ENCODE data around the gene ACADVL. TPM values are rescaled to one million over a fixed set of nuclear protein-coding genes. Genes with fewer than 3 reads are reported as not detected.

The ACADVL gene
- total and polyA plus RNA-seq, 2 donors (not counting 1 experiment from before 2014, with no cell fraction given), result 640 to 696 TPM

DNA sequence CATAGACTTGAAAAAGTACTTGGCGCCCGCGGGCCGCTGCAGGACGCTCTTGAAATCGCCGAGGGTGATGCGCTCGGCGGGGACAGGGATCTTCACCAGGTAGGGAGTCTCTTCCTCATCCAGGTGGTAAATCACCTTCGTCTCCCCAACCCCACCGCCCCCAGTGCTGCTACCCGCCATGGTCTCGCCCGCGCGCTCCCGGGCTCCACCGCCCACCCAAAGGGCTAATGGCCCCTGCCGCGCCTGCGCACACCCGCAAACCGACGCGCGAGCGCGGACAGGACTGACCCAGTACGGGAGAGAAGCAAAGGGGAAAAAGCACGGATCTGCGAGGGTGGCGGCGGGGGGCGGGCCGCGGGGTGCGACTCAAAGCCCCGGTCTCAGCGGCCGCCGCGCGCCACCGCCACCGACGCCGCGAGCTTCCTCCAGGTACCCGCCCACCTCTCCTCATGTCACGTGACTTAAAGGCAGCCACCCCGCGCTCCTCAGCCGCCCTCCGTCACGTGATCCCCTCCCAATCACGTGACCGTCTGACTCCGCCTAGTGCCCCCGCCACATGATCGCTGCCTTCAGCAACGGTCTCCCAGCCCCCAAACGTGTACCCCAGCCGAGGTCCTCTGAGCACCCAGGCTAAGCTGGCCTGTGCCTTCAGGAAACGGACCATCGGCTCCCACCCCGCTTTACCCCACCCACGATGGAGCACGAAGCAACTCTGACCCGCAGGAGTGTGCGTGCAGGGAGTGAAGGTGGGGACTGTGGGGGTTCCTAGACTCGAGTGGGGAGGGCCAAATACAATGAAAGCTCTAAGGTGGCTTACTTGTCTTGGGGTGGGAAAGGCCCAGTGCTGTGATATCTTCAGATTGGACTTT lies 14.6 kb downstream of the ACADVL start, which contains the start of gene DVL2:
TSS of gene DVL2 (minus strand) at position 435 of the 869 bp plus-strand sequence. CDS start at position 180, 255 bp downstream.
- CTCF ChIA-PET, result interaction anchor here (0.6 to 1.7 kb wide), 5 partner anchors 8 to 320 kb away, joined by 3 to 15 read pairs (median 3); partner anchors contain the start of genes ACADVL and DLG4
- DNase-seq, result peak; percentile 97

More for the DNA sequence above, 14.6 kb downstream of the ACADVL start, which contains the start of gene DVL2:
- Histone ChIP-seq H3K9me3 (ENCODE audit: control extremely low read depth in 1 of 3, control insufficient read depth in 2 of 3, insufficient read depth in 1 of 3, low read length in 2 of 3) (no peaks in the 10 kb centered on the region), H3K4me2 (replicated peaks; ENCODE audit: low read depth, low read length, poor library complexity, severe bottlenecking) (peak within 1 kb of the TSS; percentile 96), H4K20me1 (ENCODE audit: control insufficient read depth, insufficient read depth, low read length, poor library complexity, severe bottlenecking) (peaks cover 15% of the 10 kb centered on the region), H3K36me3 (replicated peaks in 1 of 2; ENCODE audit: control extremely low read depth in 1 of 2, control insufficient read depth in 1 of 2, extremely low read depth in 1 of 2, insufficient read depth in 2 of 2, low read length in 1 of 2) (peaks cover 0 to 25% of the 10 kb centered on the region in 2 experiments), H3K4me3 (ENCODE audit: control extremely low read depth in 1 of 5, extremely low read depth in 1 of 5, insufficient read depth in 1 of 5, low read depth in 2 of 5, low read length in 4 of 5) (peak within 1 kb of the TSS; percentile 80 to 96 (median 92)), H3K27me3 (replicated peaks in 1 of 4; ENCODE audit: control extremely low read depth in 1 of 4, control insufficient read depth in 3 of 4, insufficient read depth in 4 of 4, low read length in 3 of 4) (no peaks in the 10 kb centered on the region), H3K79me2 (ENCODE audit: control insufficient read depth, insufficient read depth, low read length) (peaks cover 68% of the 10 kb centered on the region), H3K27ac (ENCODE audit: low read length in 2 of 2) (peak within 1 kb of the TSS; percentile 68 to 88), H3K4me1 (ENCODE audit: control insufficient read depth in 2 of 2, insufficient read depth in 2 of 2, low read length in 2 of 2) (peaks cover 31 to 42% of the 10 kb centered on the region in 2 donors), H2AFZ (ENCODE audit: insufficient read depth, low read depth, low read length, poor library complexity, severe bottlenecking) (peak within 1 kb of the TSS; percentile 94), H3K9ac (ENCODE audit: low read length) (peak within 1 kb of the TSS; percentile 78)
- intact Hi-C loops (cut with micrococcal nuclease), result loop anchor here (1.0 kb wide), 4 partner anchors 15 to 95 kb away; partner anchors contain the start of genes ACADVL, DLG4 and NEURL4
- ATAC-seq (ENCODE audit: low read depth), result peak; percentile 50
- TF ChIP-seq, protein P1, sequence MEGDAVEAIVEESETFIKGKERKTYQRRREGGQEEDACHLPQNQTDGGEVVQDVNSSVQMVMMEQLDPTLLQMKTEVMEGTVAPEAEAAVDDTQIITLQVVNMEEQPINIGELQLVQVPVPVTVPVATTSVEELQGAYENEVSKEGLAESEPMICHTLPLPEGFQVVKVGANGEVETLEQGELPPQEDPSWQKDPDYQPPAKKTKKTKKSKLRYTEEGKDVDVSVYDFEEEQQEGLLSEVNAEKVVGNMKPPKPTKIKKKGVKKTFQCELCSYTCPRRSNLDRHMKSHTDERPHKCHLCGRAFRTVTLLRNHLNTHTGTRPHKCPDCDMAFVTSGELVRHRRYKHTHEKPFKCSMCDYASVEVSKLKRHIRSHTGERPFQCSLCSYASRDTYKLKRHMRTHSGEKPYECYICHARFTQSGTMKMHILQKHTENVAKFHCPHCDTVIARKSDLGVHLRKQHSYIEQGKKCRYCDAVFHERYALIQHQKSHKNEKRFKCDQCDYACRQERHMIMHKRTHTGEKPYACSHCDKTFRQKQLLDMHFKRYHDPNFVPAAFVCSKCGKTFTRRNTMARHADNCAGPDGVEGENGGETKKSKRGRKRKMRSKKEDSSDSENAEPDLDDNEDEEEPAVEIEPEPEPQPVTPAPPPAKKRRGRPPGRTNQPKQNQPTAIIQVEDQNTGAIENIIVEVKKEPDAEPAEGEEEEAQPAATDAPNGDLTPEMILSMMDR (IDR thresholded peaks at IDR 0.05), result no peak
- no peak for TF ChIP-seq EZH2 (IDR thresholded peaks at IDR 0.05; ENCODE audit: borderline replicate concordance, insufficient read depth, low read depth, low read length, poor library complexity, severe bottlenecking)
- H3K9me3 Mint-ChIP-seq (ENCODE audit: insufficient read depth), result no peaks in the 10 kb centered on the region
- H3K4me1 Mint-ChIP-seq, result peaks cover 44% of the 10 kb centered on the region
- POLR2A ChIA-PET, result interaction anchor here (0.6 to 13.1 kb wide), 12 partner anchors 9 to 1013 kb away, joined by 3 to 157 read pairs (median 4); partner anchors contain the start of genes ACADVL, ACAP1, DLG4 and GABARAP
- no peaks in the 10 kb centered on the region for H3K27me3 Mint-ChIP-seq
- H3K27ac Mint-ChIP-seq, result peak within 1 kb of the TSS; percentile 99
- WGBS (ENCODE audit: insufficient coverage), result under 1% methylated on average over 63 of the region's 72 CpGs
- H3K4me3 Mint-ChIP-seq, result peak within 1 kb of the TSS; percentile 97

All from B cell (primary cell).